ENCODE results near the gene PACSIN2.

PACSIN2 gene

GRCh38 chr22:42881298-42881697, 133.7 kb downstream of the PACSIN2 start:
- no peak for DNase-seq (ENCODE audit: low spot score)

DNA sequence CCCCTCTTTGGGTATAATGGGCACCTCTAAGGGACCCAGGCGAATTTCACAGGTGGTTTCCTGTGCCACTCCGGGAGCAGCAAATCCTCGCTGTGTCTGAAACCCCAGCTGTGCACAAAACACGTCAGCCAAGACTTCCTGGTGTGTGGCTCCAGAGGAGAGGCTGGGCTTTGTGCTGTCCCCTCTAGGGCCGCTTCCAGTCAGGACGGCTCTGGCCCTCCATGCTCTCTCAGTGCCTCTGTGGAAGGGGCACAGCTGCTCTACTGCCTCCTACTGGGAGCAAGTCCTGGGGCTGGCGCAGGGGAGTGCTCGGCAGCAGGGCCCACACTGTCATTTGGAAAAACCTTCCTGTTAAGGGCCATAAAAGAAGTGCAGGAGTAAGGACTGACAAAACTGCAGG, 134.1 kb downstream of the PACSIN2 start:
- DNase-seq (ENCODE audit: low spot score) = no peak

- no peak for DNase-seq (ENCODE audit: low spot score)
Observed at GRCh38 chr22:42879371-42880021, 135.5 kb downstream of the PACSIN2 start.

- DNase-seq (ENCODE audit: low spot score) = no peak
Observed at GRCh38 chr22:42878561-42879305, 136.2 kb downstream of the PACSIN2 start.

DNA sequence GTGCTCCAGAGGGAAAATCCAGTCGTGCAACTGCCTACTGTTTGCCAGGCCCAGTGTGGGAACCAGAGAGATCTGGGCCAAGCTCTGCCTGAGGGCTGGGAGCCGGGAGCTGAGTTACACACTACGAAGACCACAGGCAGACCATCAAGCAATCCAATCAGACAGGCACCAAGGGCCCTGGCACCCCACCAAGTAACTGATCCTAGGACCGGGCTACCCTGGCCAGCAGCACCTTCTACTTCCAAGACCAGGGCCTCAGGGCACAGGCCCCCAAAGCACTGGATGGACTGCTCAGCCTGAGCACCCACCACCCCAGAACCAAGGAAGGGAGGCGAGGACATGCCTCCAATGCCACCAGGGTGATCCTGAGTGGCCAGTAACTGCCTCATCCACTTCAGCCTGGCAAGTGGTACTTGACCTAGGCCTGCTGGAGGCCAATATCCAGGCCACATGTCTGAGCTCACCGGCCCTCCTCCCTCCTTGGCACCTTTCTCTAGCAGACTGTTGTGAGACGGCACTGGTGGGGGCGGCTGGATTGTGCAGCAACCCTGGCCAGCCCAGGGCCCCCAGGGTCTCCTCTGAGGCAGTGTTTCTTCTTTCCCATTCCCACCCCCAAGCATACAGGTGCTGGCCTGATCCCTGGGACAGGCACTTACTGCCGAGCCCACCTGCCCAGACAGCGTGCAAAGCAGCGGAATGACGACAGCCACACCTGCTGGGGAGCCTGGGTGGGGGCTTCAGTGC, 137.2 kb downstream of the PACSIN2 start:
- no peak for DNase-seq (ENCODE audit: low spot score)

DNA sequence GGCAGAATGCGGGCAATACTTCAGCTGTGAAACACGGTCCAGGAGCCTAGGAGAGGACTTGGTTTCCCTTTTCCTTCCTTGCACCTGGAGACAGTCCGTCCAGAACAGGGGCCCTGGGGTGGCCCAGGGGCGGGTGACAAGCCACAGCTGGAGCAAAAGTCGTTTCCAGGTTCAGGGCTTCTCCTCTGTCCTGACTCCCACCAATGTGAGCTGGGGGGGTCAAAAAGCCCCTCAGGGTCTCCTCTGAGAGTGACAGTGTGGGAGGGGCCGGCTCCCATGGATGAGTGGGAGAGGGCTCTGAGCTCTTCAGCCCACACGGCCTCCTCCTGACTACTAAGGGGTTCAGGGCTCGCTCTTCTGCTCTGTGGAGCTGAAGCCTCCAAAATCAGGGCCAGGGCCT, 137.8 kb downstream of the PACSIN2 start:
- DNase-seq (ENCODE audit: low spot score) = no peak

DNA sequence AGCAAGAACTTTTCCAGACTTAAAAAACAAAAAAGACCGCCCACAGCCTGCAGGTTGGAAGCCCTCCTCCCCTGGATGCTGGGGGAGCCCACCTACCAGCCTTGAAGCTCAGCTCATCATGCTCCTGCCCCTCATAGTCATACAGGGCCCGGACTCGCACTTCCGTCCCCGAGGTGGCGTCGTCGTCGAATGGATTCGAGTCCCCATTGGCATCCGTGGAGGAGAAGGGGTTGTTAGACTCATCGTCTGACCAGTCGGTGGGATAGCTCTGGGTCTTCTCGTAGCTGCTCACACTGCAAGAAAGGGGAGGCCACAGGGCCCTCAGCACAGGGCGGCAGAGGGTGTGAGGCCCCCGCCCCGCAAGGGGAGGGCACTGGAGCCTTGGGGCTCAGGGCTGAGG, 138.9 kb downstream of the PACSIN2 start:
- DNase-seq (ENCODE audit: low spot score) = no peak

DNA sequence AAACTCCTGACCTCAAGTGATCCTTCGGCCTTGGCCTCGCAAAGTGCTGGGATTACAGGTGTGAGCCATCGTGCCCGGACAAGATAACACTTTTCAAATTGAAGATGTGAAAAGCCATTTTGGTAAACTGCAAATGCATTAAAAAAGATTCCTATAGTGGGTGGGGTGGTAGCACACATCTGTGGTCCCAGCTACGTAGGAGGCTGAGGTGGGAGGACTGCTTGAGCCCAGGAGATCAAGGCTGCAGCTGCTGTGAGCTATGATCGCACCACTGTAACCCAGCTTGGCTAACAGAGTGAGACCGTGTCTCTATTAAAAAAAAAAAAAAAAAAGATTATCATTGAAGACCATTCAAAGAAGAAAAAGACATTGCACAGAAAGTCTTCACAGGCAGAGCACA, 140.9 kb downstream of the PACSIN2 start:
- no peak for DNase-seq (ENCODE audit: low spot score)

- no peak for DNase-seq (ENCODE audit: low spot score)
Observed at GRCh38 chr22:42873356-42873755, 141.6 kb downstream of the PACSIN2 start.

GRCh38 chr22:42872821-42873220, 142.1 kb downstream of the PACSIN2 start:
- no peak for DNase-seq (ENCODE audit: low spot score)

DNA sequence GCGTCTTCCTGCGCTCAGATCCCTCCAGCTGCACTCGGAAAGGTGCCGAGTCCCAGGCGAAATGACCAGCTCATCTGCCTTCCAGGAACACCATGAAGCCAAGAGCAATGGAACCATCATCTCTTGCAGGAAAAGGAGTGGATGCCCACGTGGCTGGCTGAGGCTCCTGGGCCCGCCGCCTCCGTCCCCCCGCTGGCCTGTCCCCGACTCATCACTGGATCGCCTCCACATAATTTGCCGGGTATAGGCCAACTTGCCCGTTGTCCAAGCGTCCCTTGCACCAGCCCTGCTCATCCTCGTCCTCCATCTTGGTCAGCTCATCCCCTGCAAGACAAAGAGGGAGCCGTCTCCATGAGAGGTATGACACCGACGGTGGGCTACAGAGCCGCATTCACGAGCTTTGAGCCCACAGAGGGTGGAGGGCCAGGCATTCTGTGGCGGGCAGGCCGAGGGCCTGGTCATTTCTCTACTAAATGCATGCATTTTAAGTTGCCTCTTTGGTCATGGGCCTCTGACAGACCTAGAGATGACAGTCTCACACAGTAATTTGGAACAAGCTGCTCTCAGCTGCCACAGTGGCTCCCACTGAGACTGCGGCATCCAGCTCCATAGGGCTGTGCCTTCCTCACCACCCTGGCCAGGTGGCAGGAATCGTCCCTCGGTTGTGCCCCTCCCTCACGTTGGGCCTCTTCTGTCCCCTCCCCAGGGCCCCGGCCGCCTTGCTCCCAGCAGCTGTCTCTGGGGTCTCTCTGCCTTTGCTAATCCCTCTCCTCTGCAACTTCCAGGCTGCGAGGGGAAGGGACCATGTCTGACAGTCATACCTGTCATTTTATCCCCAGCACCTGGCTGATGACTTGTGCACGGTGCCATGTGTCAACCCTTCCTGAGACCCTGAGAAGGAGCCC, 143.6 kb downstream of the PACSIN2 start:
- DNase-seq (ENCODE audit: low spot score) = no peak

DNA sequence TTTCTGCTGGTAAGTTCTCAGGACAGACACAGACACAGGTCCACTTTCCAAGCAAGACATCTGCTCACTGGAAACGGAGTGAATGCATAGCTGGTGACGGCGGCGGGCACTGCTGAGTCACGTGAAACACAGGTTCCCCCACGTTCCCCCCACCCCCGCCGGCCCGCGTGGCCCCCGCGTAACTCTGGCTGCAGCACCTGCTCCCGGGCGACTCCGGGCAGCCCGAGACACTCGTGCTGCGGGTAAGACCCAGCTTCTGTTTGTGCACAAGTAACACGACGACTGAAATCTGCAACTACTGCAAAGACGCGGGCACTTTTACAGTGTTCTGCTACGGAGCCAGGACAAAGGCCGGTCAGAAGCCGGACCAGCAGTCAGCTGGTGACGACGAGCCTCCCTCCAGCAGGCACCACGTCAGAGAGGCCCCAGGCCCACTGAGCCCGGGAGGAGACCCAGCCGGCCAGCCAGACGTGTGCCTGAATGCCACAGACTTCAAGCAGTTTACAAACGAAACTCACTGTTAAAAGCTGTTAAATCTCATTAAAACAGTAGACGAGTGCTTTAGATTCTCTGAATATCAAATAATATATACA, 145.0 kb downstream of the PACSIN2 start:
- DNase-seq (ENCODE audit: low spot score) = no peak

GRCh38 chr22:42869463-42869862, 145.5 kb downstream of the PACSIN2 start:
- DNase-seq (ENCODE audit: low spot score) = no peak

- DNase-seq (ENCODE audit: low spot score) = no peak
Observed at GRCh38 chr22:42868751-42869251, 146.1 kb downstream of the PACSIN2 start.

DNA sequence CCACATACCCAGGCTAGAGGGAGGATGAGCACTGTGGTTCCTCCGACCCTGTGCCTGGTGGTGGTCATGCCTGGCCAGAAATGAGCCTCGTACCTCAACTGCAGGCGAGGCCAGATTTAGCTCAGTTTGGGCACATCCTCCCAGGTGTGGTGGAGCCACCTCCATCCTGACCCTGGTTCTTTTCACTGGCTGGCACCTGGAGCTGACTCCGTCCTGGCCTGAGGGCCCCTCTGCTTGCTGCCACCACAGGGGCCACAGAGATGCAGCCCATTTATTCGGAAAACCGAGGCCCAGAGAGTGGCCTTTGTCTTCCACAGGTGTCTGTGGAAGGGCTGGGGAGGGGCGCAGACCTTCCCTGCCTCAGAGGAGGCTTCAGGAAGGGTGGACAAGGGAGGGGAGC, 148.8 kb downstream of the PACSIN2 start:
- no peak for DNase-seq (ENCODE audit: low spot score)

DNA sequence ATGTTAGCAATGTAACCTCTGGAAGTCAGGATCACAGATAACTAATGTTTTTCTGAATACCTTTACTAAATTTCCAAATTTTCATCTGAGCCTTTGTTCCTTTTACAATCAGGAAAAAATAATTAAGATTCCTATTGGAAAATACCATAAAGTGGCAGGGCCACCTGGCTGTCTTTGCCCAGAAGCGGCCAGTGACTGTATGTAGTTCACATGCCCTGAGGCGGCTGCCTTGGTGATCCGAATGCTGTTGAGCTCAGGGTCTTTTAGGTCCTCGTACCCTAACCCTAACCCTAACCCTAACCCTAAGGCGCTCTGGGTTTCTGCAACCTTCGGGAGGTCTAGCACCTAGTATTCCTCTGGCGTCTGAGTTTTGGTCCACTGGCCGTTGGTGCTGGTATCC, 149.4 kb downstream of the PACSIN2 start:
- no peak for DNase-seq (ENCODE audit: low spot score)

DNA sequence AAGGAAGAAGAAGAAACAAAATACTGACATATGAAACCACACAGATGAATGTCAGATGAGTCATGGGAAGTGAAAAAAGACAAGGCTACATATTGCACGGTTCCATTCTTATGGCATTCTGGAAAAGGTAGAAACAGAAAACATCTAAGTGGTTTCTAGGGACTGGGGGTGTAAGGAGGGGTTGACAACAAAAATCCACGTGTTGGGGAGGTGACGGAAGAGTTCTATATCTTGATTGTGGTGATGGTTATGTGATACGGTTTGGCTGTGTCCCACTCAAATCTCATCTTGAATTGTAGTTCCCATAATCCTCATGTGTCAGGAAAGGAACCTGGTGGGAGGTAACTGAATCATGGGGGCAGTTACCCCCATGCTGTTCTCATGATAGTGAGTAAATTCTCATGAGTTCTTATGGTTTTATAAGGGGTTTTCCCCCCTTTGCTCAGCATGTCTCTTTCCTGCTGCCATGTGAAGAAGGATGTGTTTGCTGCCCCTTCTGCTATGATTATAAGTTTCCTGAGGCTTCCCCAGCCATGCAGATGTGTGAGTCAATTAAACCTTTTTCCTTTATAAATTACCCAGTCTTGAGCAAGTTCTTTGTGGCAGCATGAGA, 151.5 kb downstream of the PACSIN2 start:
- DNase-seq (ENCODE audit: low spot score) = no peak

DNA sequence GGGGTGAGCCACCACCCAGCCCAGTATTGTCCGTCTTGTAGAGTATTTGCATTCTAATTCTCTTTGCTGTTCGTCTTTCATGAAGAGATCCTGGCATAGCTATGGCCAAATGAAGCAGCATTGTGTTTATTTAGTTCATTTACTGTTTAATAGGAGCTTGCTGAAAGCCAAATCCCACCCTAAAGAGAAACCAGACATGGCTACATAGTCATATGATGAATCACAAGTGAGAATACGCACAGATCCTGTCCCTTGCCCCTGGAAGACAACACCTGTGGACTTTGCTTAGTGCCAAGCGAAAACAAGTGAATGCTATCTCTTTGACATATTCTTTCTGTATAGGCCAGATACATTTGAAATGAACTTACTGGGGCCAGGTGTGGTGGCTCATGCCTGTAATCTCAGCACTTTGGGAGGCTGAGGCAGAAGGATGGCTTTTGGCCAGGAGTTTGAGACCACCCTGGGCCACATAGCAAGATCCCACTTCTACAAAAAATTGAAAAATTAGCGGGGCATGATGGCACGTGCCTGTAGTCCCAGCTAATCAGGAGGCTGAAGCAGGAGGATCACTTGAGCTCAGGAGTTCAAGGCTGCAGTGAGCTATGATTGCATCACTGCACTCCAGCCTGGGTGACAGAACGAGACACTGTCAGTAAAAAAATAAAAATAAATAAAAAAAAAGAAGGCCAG, 152.8 kb downstream of the PACSIN2 start:
- no peak for DNase-seq (ENCODE audit: low spot score)

DNA sequence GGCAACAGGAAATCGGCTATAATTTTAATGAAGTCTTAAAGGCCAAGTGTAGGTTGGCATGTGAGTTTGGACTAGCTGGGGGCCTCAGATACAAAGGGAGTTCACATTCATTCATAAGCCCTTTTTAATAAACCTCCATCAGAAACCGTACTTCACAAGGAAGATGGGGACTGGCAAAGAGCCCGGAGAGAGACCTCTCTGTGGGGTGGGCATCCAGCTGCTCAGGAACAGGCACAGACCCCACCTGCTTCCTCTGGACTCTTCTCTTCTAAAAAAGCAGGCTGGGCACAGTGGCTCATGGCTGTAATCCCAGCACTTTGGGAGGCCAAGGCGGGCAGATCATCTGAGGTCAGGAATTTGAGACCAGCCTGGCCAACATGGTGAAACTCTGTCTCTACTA, 154.0 kb downstream of the PACSIN2 start:
- no peak for DNase-seq (ENCODE audit: low spot score)

DNA sequence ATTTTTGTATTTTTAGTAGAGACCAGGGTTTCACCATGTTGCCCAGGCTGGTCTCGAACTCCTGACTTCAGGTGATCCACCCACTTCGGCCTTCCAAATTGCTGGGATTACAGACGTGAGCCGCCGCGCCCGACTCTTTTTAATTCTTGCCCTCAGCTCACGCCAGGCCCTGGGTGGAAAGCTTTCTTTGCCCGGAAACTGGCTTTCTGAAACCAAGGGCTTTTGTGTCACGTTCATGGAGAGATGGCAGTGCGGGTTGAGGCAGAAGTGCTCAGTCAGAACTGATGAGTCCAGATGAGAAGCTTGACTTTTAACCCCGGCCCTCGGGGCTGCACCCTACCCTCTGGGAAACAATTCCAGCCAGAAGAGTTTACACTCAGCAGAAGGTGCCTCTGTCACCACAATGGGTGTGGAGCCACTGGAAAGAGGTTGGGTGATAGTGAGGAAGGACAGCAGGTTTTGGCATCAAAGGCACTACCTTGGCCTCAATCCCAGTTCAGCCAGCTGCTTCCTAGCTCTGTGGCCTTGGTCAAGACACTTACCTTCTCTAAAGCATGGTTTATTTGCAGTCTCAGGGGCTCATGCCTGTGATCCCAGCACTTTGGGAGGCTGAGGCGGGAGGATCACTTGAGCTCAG, 157.0 kb downstream of the PACSIN2 start:
- DNase-seq (ENCODE audit: low spot score) = no peak
